Fibroblast of gingiva (primary cell): ENCODE data around the gene AGTRAP.

Experiments
- DNase-seq: peaks from one replicate; pipeline ENCODE4 v3.0.0-alpha.2; 2011; ENCODE audit warnings: low read depth

The AGTRAP gene

GRCh38 chr1:11735854-11736745 is at the start of gene AGTRAP:
Gene AGTRAP, plus strand, starts transcription at chr1:11736136. Its CDS starts 73 bp downstream, at chr1:11736209.
- peak; percentile 89 for DNase-seq

GRCh38 chr1:11688506-11688905 is 47.4 kb upstream of the AGTRAP start:
- no peak for DNase-seq

- DNase-seq: no peak
Measured at GRCh38 chr1:11690397-11691301, 45.3 kb upstream of the AGTRAP start.

GRCh38 chr1:11691302-11691914 is 44.5 kb upstream of the AGTRAP start, which contains the start of gene DRAXIN:
Gene DRAXIN, plus strand, starts transcription at chr1:11691710. Its CDS starts 14,549 bp downstream, at chr1:11706259.
- DNase-seq: no peak

GRCh38 chr1:11691928-11692711 is 43.8 kb upstream of the AGTRAP start:
- no peak for DNase-seq

GRCh38 chr1:11693024-11693590 is 42.8 kb upstream of the AGTRAP start:
- DNase-seq: peak; percentile 58

GRCh38 chr1:11693917-11694316 is 42.0 kb upstream of the AGTRAP start:
- DNase-seq: no peak

GRCh38 chr1:11695861-11696260 is 40.1 kb upstream of the AGTRAP start:
- no peak for DNase-seq

GRCh38 chr1:11697188-11697892 is 38.6 kb upstream of the AGTRAP start:
- no peak for DNase-seq

- no peak for DNase-seq
Measured at GRCh38 chr1:11697893-11698210, 38.1 kb upstream of the AGTRAP start.

GRCh38 chr1:11700601-11701467 is 35.1 kb upstream of the AGTRAP start:
- DNase-seq: no peak

- no peak for DNase-seq
Measured at GRCh38 chr1:11701551-11701961, 34.4 kb upstream of the AGTRAP start.

GRCh38 chr1:11701981-11702803 is 33.7 kb upstream of the AGTRAP start:
- DNase-seq: no peak

GRCh38 chr1:11703357-11704193 is 32.4 kb upstream of the AGTRAP start:
- no peak for DNase-seq

- DNase-seq: no peak
Measured at GRCh38 chr1:11704194-11704529, 31.8 kb upstream of the AGTRAP start.

GRCh38 chr1:11704691-11705475 is 31.1 kb upstream of the AGTRAP start:
- DNase-seq: no peak

GRCh38 chr1:11705596-11705995 is 30.3 kb upstream of the AGTRAP start:
- DNase-seq: no peak
